ENCODE measurements around the gene PDXDC1.
"Not testable (repeated sequence)": the region's sequence is repeated elsewhere in the genome, so short reads cannot be mapped to it uniquely, and the experiment has no call there.

DNA sequence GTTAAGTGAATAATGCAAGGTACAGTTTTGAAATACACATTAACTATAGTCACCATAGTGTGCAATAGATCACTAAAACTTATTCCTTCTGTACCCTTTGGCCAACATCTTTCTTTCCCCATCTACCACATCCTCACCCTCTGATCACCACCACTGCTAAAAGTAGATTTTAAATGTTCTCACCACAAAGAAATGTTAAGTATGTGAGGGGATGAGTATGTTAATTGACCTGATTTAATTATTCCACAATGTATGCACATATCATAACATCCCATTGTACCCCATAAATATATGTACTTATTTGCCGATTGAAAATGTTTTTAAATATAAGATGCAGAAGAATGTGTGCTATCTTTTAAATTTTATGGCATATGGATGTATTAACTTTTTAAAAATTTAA is 188.2 kb downstream of the PDXDC1 start:
- not testable (repeated sequence) for TF ChIP-seq ESRRB (CRISPR knock-in tag; IDR thresholded peaks at IDR 0.05; ENCODE audit: borderline replicate concordance); ARID2 (IDR thresholded peaks at IDR 0.05); HMG20B (CRISPR knock-in tag; IDR thresholded peaks at IDR 0.05); JUNB (CRISPR knock-in tag; conservative IDR thresholded peaks at IDR 0.05); BRF1 (IDR thresholded peaks at IDR 0.05; ENCODE audit: borderline replicate concordance, extremely low read depth, insufficient read length); RCOR1 (IDR thresholded peaks at IDR 0.05; ENCODE audit: borderline replicate concordance in 1 of 2, low read depth in 2 of 2, low read length in 2 of 2); FOXM1 (IDR thresholded peaks at IDR 0.05; ENCODE audit: low read depth); FOXM1 (CRISPR knock-in tag; IDR thresholded peaks at IDR 0.05; ENCODE audit: low read depth)

All from K562 (cell line).